Measurements from ENCODE around the gene HNF1A. TPM values are rescaled to one million over a fixed set of nuclear protein-coding genes. Genes with fewer than 3 reads are reported as not detected.

Gene HNF1A
- total RNA-seq, 1 experiment from 2014 or later, result not detected

- H3K4me1 ChIP-seq (ENCODE audit: control insufficient read depth in 1 of 2, insufficient read depth in 2 of 2, low read length in 2 of 2), result no peaks in the 10 kb centered on the region
- BruUV-seq (replicated peaks), result no TSS peak
- DNase-seq (ENCODE audit: low read depth, low spot score), result no peak
- H3K9me2 ChIP-seq (ENCODE audit: insufficient read depth), result no peaks in the 10 kb centered on the region
- no peaks in the 10 kb centered on the region for H3K36me3 ChIP-seq (ENCODE audit: control insufficient read depth in 1 of 2, insufficient read depth in 2 of 2, low read length in 2 of 2)
- no peak overlapping the region for H2AFZ ChIP-seq (ENCODE audit: low read depth, low read length, poor library complexity, severe bottlenecking)
- H3K79me2 ChIP-seq (ENCODE audit: insufficient read depth, low read length), result no peaks in the 10 kb centered on the region
- no peak overlapping the region for H3K9ac ChIP-seq (ENCODE audit: low read length)
- no peak for ATAC-seq
- TF ChIP-seq CEBPB (IDR thresholded peaks at IDR 0.05; ENCODE audit: low read depth) (no peak), EGR1 (IDR thresholded peaks at IDR 0.05; ENCODE audit: low read depth) (no peak), ZNF274 (IDR thresholded peaks at IDR 0.05; ENCODE audit: low read depth, low read length) (no peak), SIN3A (IDR thresholded peaks at IDR 0.05; ENCODE audit: low read depth) (no peak), SP1 (IDR thresholded peaks at IDR 0.05; ENCODE audit: low read depth) (no peak), ELF1 (IDR thresholded peaks at IDR 0.05; ENCODE audit: borderline replicate concordance, low read depth) (no peak), ZFX (IDR thresholded peaks at IDR 0.05) (no peak), MAX (IDR thresholded peaks at IDR 0.05) (no peak), EZH2 (IDR thresholded peaks at IDR 0.05) (no peak), JUND (IDR thresholded peaks at IDR 0.05) (no peak), ATF3 (IDR thresholded peaks at IDR 0.05) (no peak), SRF (IDR thresholded peaks at IDR 0.05; ENCODE audit: low read depth) (no peak), FOSL1 (IDR thresholded peaks at IDR 0.05; ENCODE audit: low read depth) (no peak)
- H3K27me3 ChIP-seq (ENCODE audit: insufficient read depth, low read length), result no peaks in the 10 kb centered on the region
- no peaks in the 10 kb centered on the region for H4K20me1 ChIP-seq (ENCODE audit: insufficient read depth)
- ChIA-PET RAD21 (ENCODE audit: low non-redundant PET in 1 of 2, low total read pairs in 2 of 2, uncharacterized antibody in 2 of 2, unreplicated experiment in 2 of 2) (no interaction called here), POLR2A (no interaction called here), CTCF (no interaction called here)
- H3K27ac ChIP-seq (ENCODE audit: low read depth, low read length), result no peak overlapping the region
- H3K4me2 ChIP-seq (ENCODE audit: low read length), result no peak overlapping the region
- no peaks in the 10 kb centered on the region for H3K9me3 ChIP-seq (ENCODE audit: control insufficient read depth in 1 of 2, insufficient read depth in 1 of 2, low read depth in 1 of 2, low read length in 2 of 2)
- no peak overlapping the region for H3K4me3 ChIP-seq (replicated peaks in 1 of 2; ENCODE audit: low read depth in 1 of 2, low read length in 2 of 2)
- intact Hi-C loops (cut with micrococcal nuclease), result loop anchor here (2.0 to 5.0 kb wide), 5 partner anchors 26 to 258 kb away; partner anchors contain the start of genes ACADS and UNC119B
These were observed 8.0 kb upstream of the HNF1A start for GRCh38 chr12:120970310-120970709.
